Limb (tissue), 2 donors: ENCODE data around the gene MTTP.
A peak's percentile ranks its signal among the peaks of the same experiment; 100 is the strongest.

Experiments
- DNase-seq, 2 donors: peaks; one replicate each; pipeline ENCODE4 v3.0.0-alpha.2; 2016; ENCODE audit errors: extremely low spot score in 2 of 2

MTTP gene

GRCh38 chr4:99640676-99641075, 66.1 kb downstream of the MTTP start:
- DNase-seq: no peak

DNA sequence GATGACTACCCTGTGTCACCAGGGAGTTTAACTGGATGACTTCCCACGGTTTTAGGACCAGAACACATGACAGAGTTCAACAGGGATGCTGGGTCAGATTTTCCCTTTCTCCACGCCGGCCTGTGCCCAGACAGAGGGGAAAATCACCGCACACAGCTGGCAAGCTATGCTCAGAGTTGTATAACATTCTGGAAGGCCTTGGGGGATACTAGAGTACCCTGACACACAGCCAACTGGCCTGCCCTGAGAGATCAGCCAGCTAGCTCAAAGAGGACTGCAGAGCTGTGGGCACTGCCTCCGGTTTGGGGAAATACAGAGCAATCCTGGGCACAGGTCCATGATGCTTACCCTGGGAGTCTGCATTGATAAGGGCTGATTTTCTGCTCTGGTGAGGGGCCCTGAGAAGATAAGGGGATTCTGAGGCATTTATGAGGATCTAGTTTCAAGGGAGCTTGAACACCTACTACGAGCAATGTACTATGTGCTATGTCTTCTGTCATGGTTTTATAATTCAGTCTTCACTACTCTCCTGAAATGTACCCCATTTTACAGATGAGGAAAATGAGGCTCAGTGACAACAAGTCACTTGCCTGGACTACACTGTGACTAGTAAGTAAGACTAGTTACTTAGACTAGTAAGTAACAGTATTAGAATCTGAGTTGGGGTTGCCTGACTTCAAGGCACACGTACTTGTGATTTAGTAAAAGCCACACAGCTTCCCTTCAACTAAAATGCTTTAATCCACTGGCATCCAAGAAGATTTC, 68.3 kb downstream of the MTTP start:
- DNase-seq: peak in 1 of 2 donors; percentile 60

DNA sequence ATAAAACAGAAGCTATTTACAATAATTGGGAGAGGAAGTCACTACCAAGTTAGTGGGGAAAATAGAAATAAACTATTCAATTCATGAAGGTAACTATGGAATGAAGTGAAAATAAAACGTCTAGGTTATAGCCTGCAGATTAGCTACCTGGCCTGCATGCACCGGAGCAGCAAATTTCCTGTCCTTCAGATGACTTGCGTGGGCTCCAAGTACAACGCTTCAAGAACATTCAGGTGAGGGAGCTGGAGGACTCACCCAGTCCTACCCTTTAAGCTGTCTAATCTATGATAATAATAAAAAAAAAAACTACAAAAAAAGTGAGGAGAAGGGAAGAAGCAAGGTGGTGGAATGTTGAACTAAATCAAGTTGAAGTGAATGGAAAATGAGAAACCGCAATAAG, 69.8 kb downstream of the MTTP start:
- DNase-seq: no peak

DNA sequence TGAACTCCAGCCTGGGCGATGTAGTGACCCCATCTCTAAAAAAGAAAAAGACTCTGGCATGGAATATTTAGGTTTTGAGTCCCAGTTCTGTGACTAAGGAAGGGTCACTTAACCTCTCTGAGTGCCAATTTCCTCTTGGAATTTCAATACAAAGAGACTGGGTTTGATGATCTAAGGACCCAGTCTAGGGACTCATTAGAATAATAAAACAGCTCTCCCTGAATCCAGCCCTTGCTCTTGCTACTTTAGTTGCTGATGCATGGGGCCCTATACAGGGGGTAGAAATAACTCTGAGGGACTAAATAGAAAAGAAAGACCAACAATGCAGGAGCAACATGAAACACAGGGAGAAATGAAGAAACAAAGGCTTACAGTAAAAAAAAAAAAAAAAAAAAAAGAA, 70.4 kb downstream of the MTTP start:
- no peak for DNase-seq

GRCh38 chr4:99645638-99646037, 71.0 kb downstream of the MTTP start:
- no peak for DNase-seq

GRCh38 chr4:99647071-99647470, 72.4 kb downstream of the MTTP start:
- no peak for DNase-seq

GRCh38 chr4:99648321-99648720, 73.7 kb downstream of the MTTP start:
- DNase-seq: no peak

DNA sequence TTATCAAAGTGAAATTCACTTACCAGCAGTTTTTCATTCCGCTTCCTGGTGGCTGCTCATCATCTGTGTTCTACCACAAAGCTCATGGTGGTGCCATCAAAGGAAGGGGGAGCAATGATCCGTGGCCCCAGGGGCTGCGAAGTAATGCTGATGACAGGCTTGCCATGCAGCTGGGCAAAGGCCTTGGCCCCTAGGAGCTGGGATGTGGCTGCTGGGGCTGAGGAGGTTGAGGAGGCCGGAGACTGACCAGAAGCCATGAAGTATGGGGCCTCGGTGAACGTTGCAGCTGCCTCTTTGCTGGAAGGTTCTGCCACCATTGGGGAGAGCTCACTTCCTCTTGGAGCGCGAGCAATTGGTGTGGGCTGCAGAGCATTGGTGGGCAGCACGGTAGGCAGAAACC, 74.6 kb downstream of the MTTP start:
- DNase-seq: no peak

- DNase-seq: no peak
Observed at GRCh38 chr4:99649778-99650177, 75.2 kb downstream of the MTTP start.

DNA sequence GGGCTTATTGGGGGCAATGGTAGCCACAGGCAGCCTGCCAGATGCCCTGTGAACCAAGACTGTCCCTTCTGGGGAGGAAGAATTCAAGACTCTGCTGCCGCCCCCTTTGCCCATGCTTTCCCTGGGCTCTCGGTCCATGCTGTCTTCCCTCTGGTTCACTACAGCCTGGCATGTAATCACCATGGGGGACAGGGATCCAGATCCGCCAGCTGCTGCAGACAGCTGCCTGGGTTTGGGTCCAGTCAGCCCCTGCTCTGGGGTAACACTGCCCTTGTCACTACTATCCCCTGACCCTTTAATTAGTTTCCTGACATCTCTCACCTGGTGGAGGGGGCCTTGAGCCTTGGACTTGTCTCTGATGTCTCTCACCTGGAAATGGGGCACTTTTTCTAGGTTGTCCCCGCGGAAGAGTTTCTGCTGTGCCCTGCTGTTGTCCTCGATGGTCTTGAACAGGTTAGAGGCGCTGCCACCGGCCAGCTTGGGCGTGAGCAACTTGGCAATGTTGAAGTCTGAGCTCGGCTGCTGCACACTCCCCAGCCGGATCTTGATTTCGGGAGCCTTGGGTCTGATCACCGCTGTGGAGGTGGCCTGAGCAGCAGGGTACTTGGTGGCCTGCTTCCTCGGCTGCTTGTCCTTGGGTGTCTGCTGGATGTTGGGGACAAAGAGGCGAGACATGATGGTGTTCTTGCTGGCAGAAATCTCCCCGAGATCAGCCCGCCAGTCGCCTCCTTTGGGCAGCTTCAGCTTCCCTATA, 76.6 kb downstream of the MTTP start:
- no peak for DNase-seq

DNA sequence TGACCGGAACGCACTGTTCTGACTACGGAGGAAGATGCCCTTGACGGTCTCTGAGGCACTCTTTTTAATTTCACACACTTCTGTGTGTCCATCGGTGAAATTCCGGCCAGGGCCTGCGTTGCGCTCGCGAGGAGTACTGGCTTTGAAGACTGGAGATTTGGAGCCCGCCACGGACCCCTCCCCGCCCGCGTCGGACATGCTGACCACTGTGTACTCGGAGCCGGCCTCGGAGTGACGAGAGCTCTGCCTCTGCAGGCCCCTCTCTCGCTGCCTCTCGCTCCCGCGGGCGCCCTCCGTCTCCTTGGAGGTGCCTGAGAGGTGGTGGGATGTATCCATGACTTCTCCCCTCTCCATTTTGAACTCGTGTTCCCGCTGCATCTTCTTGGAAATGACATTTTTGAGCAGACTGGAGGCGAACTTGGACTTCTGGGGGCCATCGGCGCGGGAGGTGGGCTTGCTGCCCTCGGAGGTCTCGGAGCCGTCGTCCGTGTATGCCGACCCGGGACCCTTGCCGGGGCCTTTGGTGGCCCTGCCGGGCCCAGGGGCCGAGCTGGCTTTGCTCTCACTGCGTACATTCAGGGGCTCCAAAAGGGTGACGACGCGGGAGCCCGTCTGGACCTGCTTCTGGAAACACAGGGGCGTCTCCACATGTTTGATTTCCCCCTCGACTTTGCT, 77.3 kb downstream of the MTTP start:
- no peak for DNase-seq

DNA sequence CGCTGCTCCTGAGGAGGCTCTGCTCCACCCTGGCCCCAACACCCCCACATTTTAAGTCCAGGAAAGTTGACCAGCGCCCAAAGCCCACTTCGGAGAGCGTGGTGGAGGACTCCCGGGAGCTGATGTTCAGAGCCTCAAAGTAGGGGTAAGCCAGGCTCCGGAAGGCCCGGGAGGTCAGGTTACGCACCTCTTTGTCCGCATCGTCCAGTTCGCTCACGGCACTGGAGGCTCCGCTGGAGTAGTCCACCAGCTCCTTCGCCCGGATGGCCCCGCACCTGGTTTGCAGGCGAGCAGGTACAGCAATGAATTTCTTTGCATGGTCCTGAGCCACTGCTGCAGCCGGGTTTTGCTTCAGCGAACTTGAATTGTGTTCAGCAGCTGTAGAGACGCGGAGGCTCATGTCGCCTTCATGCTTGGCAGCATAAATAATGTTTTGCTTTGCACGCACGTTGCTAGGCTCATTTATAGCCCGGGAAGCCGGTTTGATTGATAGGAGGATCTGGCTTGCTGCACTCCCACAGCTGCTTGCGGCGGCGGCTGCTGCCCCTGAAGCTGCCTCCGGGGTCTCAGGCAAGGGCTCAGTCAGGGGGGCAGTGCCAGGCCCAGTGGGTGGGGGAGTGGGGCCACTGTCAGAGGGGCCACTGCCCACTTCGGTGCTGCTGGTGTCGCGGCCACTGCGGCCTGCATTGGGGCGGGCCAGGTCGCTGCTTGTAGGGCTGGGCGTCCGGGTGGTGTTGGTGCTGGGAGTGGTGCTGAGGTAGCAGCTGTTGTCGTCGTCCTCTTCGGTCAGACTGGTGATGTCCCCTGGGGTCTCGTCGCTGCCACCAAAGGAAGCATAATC, 78.2 kb downstream of the MTTP start:
- DNase-seq: peak; percentile 64 to 73

GRCh38 chr4:99653916-99654315, 79.3 kb downstream of the MTTP start:
- DNase-seq: no peak

GRCh38 chr4:99654361-99654761, 79.7 kb downstream of the MTTP start:
- DNase-seq: no peak

DNA sequence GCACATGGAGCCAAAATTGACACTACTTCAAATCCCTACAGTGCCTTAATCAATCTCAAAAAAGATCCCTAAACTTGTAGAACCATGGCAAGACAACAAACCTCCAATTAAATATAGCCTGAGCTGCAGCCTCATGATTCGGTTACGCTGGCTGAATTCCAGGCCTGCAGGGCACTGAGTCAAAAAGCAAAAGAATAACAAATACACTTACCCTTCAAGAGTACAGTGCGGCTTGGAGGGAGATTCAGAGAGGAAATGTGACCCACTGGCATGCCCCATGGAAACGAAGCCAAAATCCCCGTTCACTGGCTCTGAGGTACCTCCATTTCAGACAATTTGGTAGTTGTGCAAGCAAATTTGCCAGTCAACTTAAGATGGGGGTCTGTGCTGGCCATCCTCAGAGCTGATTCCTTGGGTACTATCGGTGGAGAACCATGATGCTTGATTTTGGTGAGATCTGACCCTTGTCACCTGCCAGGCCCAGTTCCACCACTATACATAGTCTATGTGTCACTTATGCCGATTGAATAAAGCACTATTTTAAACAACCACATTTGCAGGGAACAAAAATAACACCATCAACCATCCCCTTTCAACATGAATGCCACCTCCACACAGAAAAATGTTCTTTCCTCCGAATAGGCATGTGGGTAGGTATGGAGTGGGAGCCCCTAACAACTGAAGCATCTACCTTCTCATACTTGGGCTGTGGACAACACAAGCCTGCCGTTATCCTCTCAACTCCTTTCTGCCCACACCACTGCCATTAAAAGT, 80.9 kb downstream of the MTTP start:
- DNase-seq: peak in 1 of 2 donors; percentile 51

- DNase-seq: no peak
Observed at GRCh38 chr4:99657798-99658197, 83.2 kb downstream of the MTTP start, which contains the start of gene C4orf54. Gene C4orf54 (minus strand): TSS chr4:99657828. CDS start chr4:99654648, 3,180 bp downstream.

DNA sequence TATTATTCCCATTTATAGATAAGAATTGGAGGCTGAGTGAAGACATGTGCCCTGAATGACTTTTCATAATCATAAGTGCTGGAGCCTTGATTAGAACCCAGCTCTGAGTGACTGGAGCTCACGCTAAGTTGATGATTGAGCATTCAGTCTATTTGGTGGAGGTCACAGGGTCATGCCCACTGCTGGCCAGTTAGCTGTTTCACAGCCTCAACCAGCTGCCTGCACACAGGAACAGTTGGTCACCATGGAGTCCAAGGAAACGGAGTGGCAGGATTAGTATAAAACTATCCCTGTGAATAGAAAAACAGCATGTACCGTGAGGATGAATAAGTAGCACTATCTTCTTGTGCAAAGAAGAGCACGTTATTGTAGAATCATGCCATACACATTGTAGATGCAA, 84.0 kb downstream of the MTTP start:
- DNase-seq: no peak

- no peak for DNase-seq
Observed at GRCh38 chr4:99661907-99662306, 87.3 kb downstream of the MTTP start.

GRCh38 chr4:99664716-99665115, 90.1 kb downstream of the MTTP start:
- no peak for DNase-seq

- no peak for DNase-seq
Observed at GRCh38 chr4:99665983-99666382, 91.4 kb downstream of the MTTP start.

DNA sequence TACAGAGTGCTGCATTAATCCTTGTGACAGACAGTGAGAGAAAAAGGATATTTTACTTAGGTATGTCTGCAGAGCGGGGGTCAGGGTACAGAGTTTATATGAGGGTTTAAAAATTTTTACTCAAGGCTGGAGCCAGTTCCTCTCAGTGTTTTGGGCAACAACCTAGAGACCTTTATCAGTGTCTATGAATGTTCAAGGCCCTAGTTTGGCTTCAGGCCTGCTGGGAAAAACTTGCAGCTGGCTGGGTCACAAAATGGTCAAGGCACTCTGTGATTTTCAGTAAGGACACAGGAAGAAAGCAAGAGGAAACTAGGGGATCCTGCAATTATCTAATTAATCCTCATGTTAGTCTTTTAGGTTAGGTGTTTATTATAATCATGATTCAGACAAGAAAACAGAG, 93.8 kb downstream of the MTTP start:
- DNase-seq: no peak
